NCI-H2196 (cell line): ENCODE results near the gene OR5F1.

Experiments used
- DNase-seq: peaks from one replicate; lab custom pipeline; 2025; ENCODE audit not compliant: unreplicated experiment; lab: John Stamatoyannopoulos, UW

OR5F1 gene

DNA sequence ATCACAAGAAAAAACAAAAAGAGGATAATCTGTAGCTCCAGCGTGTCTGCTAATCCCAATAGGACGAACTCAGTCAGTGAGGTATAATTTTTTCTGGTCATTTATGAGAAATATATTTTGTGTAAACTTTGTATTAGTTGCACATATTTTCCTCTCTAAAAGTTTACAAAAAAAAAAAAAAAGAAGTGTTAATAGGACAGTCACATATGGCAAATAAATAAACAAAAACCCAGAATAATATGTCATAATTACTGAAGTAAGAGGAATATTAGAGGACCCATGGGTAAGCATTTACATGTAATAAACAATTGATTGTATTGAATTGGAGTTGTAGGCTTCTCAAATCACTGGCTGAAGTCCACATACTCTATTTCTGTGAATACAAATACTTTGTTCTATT is at the start of gene OR5F1:
TSS of gene OR5F1 (minus strand) at position 101 of the 400 bp plus-strand sequence. CDS start at position 101, 0 bp downstream.
- no peak for DNase-seq

DNA sequence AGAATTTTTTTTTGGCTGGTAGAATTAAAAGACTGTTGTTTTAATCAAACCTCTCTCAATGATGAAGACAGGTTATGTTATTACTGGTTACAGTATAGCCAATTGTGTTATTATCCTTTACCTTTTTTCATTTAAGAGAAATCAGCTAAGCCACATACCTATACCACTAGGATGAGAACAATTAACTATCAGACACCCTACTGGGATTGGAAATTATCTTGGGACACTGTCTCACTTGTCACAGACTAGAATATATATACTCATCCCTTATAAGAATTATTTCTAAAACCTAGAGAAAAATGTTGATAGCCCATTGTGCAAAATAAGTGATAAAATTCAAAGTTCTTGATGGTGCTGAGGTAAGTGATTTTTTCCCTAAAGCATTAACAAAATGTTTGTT is 32.9 kb upstream of the OR5F1 start, which contains the start of gene OR5AS1:
TSS of gene OR5AS1 (plus strand) at position 301 of the 400 bp plus-strand sequence. CDS start 2,765 bp downstream, outside the sequence.
- no peak for DNase-seq

DNA sequence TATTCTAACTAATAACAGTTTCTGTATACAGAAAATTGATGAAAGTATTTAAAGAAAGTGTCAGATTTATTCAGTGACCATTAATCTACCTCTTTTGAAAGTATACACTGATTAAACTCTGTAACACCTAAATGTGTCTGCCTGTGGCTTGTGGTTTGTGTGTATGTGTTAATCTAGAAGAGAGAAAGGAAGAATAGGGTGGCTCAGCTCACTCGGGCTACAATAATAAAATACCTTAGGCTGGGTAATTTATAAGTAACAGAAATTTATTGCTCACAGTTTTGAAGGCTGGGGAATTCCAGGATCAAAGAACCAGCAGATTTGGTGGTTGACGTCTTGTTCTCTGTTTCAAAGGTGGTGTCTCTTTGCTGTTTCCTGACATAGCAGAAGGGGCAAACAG is 19.4 kb upstream of the OR5F1 start:
- no peak for DNase-seq

DNA sequence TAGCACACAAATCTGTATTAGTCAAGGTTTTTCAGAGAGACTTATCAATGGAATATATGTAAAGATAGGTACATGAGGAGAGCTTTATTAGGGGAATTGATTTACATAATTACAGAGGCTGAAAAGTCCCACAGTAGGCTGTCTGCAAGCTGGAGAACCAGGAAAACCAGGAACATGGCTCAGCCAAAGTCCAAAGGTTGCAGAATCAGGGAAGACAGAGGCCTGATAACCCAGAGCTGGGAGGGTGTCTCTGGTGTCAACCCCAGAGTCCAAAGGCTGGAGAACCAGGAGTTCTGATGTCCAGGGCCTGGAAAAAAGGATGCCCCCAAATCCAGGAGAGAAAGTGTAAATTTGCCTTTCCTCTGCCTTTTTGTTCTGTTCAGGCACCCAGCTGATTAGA is 16.3 kb upstream of the OR5F1 start:
- no peak for DNase-seq

DNA sequence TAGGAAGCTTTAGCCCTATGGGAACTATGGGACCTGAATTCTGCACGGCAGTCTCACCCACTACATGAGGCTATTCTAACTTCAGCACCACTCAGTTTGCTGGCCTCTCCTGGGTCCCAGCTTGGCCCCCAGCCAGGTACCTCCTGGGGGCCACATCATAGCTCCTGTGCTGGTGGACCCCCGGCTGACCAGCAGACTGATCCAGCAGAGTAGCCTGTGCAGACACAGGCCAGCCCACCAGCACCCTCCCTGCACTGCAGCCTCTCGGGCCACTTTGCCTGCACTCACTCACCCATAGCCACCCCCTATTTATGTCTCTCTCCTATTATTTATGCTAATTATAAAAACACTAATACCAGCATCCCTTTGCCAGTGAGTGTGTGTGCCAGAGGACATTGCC is 23.5 kb downstream of the OR5F1 start:
- no peak for DNase-seq

DNA sequence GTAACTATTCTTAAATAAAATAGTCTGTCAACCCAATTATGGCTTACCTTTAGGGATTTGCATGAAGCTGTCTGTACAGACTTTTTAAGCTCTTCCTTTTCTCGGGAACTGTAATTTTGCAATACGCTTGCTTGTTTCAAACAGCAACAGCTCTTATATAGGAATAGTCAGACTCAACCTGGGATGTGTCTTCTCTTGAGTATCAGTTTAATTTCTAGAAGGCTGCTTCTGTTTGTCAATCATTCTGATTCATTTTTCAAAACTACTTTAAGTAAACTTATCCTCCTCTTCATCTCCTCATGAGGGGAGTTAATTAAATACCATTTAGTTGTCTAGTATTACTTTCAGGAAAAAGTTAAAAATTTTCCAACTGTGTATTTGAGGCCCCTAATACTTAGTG is 24.6 kb downstream of the OR5F1 start, which contains the start of gene OR10AG1:
TSS of gene OR10AG1 (minus strand) at position 101 of the 400 bp plus-strand sequence. CDS start at position 63, 38 bp downstream.
- DNase-seq: no peak

DNA sequence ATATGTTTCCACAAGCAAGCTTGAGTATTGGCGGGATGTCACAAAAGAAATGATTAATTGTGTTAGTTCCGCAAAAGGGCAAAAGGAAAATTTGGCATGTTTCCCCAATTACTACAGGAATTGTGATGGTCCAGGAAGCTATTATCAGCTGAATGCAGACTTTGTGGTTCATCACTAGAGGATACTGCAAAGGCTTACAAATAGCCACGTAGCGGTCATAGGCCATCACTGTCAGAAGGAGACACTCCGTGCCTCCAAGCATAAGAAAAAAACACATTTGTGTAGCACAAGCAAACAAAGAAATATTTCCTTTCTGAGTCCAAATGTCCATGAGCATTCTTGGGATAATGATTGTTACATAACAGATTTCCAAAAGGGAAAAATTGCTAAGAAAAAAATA is 26.5 kb downstream of the OR5F1 start:
- no peak for DNase-seq

DNA sequence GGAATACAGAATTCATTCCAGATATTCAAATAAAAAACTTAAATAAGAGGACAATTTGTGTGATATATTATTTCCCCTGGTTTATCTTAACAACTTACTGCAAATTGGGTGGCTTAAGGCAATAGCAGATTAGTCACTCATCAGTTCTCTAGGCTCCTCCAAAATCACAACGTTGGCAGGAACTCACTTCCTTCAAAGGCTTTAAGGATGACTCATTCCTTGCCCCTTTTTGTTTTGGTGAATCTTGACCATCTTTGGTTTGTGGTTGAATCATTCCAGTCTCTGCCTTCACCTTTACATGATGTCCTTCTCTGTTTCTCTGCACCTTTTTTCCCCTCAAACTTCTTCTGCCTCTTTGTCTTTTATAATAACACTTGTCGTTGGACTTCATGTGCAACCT is 28.0 kb downstream of the OR5F1 start:
- no peak for DNase-seq

DNA sequence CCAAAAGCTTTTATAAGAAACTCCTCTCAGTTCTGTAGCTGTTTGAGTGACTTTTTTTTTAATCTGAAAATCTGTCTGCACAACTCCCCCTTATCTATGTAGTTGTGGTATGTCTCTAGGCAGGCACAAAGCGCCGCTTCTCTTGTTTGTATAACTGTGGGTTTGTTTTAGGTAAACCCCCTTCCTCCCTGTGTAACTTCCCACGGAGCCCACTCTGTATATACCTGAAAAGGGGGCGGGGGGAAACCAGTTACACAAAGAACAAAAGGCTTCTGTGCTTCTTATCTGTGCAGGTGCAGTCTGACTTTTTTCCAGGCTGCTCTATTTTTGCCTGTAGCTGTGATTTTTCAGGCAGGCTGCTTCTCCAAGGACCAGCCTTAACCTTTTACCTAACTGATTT is 37.9 kb downstream of the OR5F1 start:
- DNase-seq: no peak

DNA sequence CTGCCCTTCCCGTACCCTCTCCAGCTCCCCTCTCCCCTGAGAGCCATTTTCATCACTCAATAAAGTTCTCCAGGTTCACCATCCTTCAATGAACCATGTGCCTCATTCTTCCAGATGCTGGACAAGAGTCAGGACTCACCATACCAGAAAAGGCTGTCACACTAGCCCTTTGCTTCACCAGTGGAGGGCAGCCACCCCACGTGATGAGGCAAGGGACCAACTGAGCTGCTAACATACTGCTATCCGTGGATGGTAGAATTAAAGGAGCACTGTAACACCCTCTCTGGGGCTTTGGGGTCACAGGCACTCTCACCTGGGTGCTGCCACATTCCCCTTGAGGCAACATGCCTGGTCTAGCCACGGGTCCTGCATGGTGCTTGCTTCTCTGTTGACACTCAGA is 45.1 kb downstream of the OR5F1 start:
- no peak for DNase-seq
